Erythroblast (primary cell): ENCODE measurements around the gene NARF.

Source experiments
- DNase-seq, 2 experiments: peaks; one replicate each; lab custom pipeline; 2025; lab: John Stamatoyannopoulos, UW
- GATA1 ChIP-seq: IDR thresholded peaks from 2 replicates; pipeline ENCODE4 v1.6.1; 2011; ENCODE audit warnings: low read depth, mild to moderate bottlenecking, control low read depth, low read length, moderate library complexity
- POLR2A ChIP-seq: IDR thresholded peaks from 2 replicates; pipeline ENCODE4 v1.6.1; 2011; ENCODE audit warnings: mild to moderate bottlenecking, low read length

NARF gene

GRCh38 chr17:82483836-82484235, 25.3 kb downstream of the NARF start:
- TF ChIP-seq GATA1 (no peak), POLR2A (no peak)
- DNase-seq: no peak

GRCh38 chr17:82486231-82487094, 27.9 kb downstream of the NARF start:
- no peak for DNase-seq
- TF ChIP-seq POLR2A: no peak
- no peak for TF ChIP-seq GATA1

GRCh38 chr17:82487910-82488309, 29.4 kb downstream of the NARF start:
- no peak for DNase-seq
- TF ChIP-seq POLR2A: no peak
- TF ChIP-seq GATA1: no peak

GRCh38 chr17:82489117-82489516, 30.6 kb downstream of the NARF start:
- no peak for TF ChIP-seq POLR2A
- TF ChIP-seq GATA1: no peak
- no peak for DNase-seq

- no peak for DNase-seq
- TF ChIP-seq POLR2A: no peak
- no peak for TF ChIP-seq GATA1
Observed at GRCh38 chr17:82489851-82490511, 31.4 kb downstream of the NARF start.

- no peak for DNase-seq
- TF ChIP-seq GATA1: no peak
- TF ChIP-seq POLR2A: no peak
Observed at GRCh38 chr17:82490512-82491195, 32.1 kb downstream of the NARF start.

GRCh38 chr17:82491196-82491530, 32.6 kb downstream of the NARF start:
- TF ChIP-seq GATA1: no peak
- TF ChIP-seq POLR2A: no peak
- no peak for DNase-seq

- TF ChIP-seq POLR2A: no peak
- no peak for TF ChIP-seq GATA1
Observed at GRCh38 chr17:82491533-82491932, 33.0 kb downstream of the NARF start.

GRCh38 chr17:82492643-82493225, 34.2 kb downstream of the NARF start:
- DNase-seq: no peak
- TF ChIP-seq POLR2A (no peak), GATA1 (no peak)

More at GRCh38 chr17:82491533-82491932, 33.0 kb downstream of the NARF start:
- DNase-seq: no peak

GRCh38 chr17:82493226-82493781, 34.8 kb downstream of the NARF start:
- TF ChIP-seq GATA1 (no peak), POLR2A (no peak)
- DNase-seq: no peak

- peak; percentile 93 to 94 for DNase-seq
- TF ChIP-seq GATA1 (no peak), POLR2A (no peak)
Observed at GRCh38 chr17:82494236-82495055, 35.9 kb downstream of the NARF start.

GRCh38 chr17:82495844-82496528, 37.4 kb downstream of the NARF start:
- no peak for DNase-seq
- TF ChIP-seq GATA1 (no peak), POLR2A (no peak)
